Muscle layer of duodenum (tissue), 2 donors: Measurements from ENCODE around the gene BRMS1L.

Experiments used
- H3K27ac ChIP-seq: one replicate; pipeline ENCODE4 v1.7.0; 2013; ENCODE audit warnings: mild to moderate bottlenecking, low read length
- H3K27me3 ChIP-seq: one replicate; pipeline ENCODE4 v1.7.0; 2013; ENCODE audit warnings: low read depth, mild to moderate bottlenecking, control low read depth, low read length
- H3K36me3 ChIP-seq, 2 donors: one replicate each; pipeline ENCODE4 v1.7.0; 2013; ENCODE audit warnings: low read length in 2 of 2, control low read depth in 1 of 2, mild to moderate bottlenecking in 1 of 2; ENCODE audit not compliant: insufficient read depth in 2 of 2, control insufficient read depth in 1 of 2
- H3K4me1 ChIP-seq, 2 donors: one replicate each; pipeline ENCODE4 v1.7.0; 2013; ENCODE audit warnings: low read length in 2 of 2, mild to moderate bottlenecking in 2 of 2, control low read depth in 1 of 2, moderate library complexity in 1 of 2; ENCODE audit not compliant: insufficient read depth in 2 of 2, control insufficient read depth in 1 of 2
- H3K4me3 ChIP-seq, 2 donors: one replicate each; pipeline ENCODE4 v1.7.0; 2013; ENCODE audit warnings: low read length in 2 of 2, low read depth in 1 of 2, mild to moderate bottlenecking in 1 of 2
- H3K9me3 ChIP-seq, 2 donors: one replicate each; pipeline ENCODE4 v1.7.0; 2013; ENCODE audit warnings: low read length in 2 of 2, control low read depth in 1 of 2, mild to moderate bottlenecking in 1 of 2; ENCODE audit not compliant: control insufficient read depth in 1 of 2
- donor health status: healthy.

BRMS1L gene

GRCh38 chr14:35851823-35852222 lies 25.7 kb downstream of the BRMS1L start:
- Histone ChIP-seq H3K36me3 (no peaks in the 10 kb centered on the region), H3K27me3 (no peaks in the 10 kb centered on the region), H3K27ac (no peak overlapping the region), H3K9me3 (peaks cover 3 to 5% of the 10 kb centered on the region in 2 donors), H3K4me1 (no peaks in the 10 kb centered on the region), H3K4me3 (no peak overlapping the region)

GRCh38 chr14:35853225-35853624 lies 27.1 kb downstream of the BRMS1L start:
- no peaks in the 10 kb centered on the region for H3K4me1 ChIP-seq
- H3K4me3 ChIP-seq: no peak overlapping the region
- peaks cover 3 to 5% of the 10 kb centered on the region in 2 donors for H3K9me3 ChIP-seq
- H3K27ac ChIP-seq: no peak overlapping the region
- peaks cover 0 to 2% of the 10 kb centered on the region in 2 donors for H3K36me3 ChIP-seq
- no peaks in the 10 kb centered on the region for H3K27me3 ChIP-seq

- Histone ChIP-seq H3K4me1 (no peaks in the 10 kb centered on the region), H3K4me3 (no peak overlapping the region), H3K9me3 (peaks cover 3 to 5% of the 10 kb centered on the region in 2 donors), H3K36me3 (peaks cover 0 to 8% of the 10 kb centered on the region in 2 donors), H3K27ac (no peak overlapping the region), H3K27me3 (no peaks in the 10 kb centered on the region)
Observed at GRCh38 chr14:35854696-35855270, 28.6 kb downstream of the BRMS1L start.

- no peaks in the 10 kb centered on the region for H3K27me3 ChIP-seq
- H3K36me3 ChIP-seq: peaks cover 0 to 8% of the 10 kb centered on the region in 2 donors
- H3K4me3 ChIP-seq: no peak overlapping the region
- H3K9me3 ChIP-seq: peaks cover 3 to 5% of the 10 kb centered on the region in 2 donors
- H3K27ac ChIP-seq: no peak overlapping the region
- H3K4me1 ChIP-seq: no peaks in the 10 kb centered on the region
Observed at GRCh38 chr14:35855876-35856481, 29.8 kb downstream of the BRMS1L start.

GRCh38 chr14:35858521-35859209 lies 32.5 kb downstream of the BRMS1L start:
- Histone ChIP-seq H3K4me1 (no peaks in the 10 kb centered on the region), H3K4me3 (no peak overlapping the region), H3K27ac (no peak overlapping the region), H3K27me3 (no peaks in the 10 kb centered on the region), H3K9me3 (no peaks in the 10 kb centered on the region), H3K36me3 (peaks cover 12 to 18% of the 10 kb centered on the region in 2 donors)

- H3K36me3 ChIP-seq: peaks cover 13 to 28% of the 10 kb centered on the region in 2 donors
- no peaks in the 10 kb centered on the region for H3K27me3 ChIP-seq
- no peak overlapping the region for H3K27ac ChIP-seq
Observed at GRCh38 chr14:35861204-35861868, 35.2 kb downstream of the BRMS1L start.

GRCh38 chr14:35865611-35866324 lies 39.6 kb downstream of the BRMS1L start:
- no peaks in the 10 kb centered on the region for H3K9me3 ChIP-seq
- no peaks in the 10 kb centered on the region for H3K4me1 ChIP-seq
- no peaks in the 10 kb centered on the region for H3K27me3 ChIP-seq
- H3K27ac ChIP-seq: no peak overlapping the region
- H3K4me3 ChIP-seq: no peak overlapping the region
- H3K36me3 ChIP-seq: peaks cover 13 to 20% of the 10 kb centered on the region in 2 donors

More at GRCh38 chr14:35861204-35861868, 35.2 kb downstream of the BRMS1L start:
- no peaks in the 10 kb centered on the region for H3K4me1 ChIP-seq
- H3K4me3 ChIP-seq: no peak overlapping the region
- no peaks in the 10 kb centered on the region for H3K9me3 ChIP-seq

GRCh38 chr14:35866595-35867279 lies 40.6 kb downstream of the BRMS1L start:
- Histone ChIP-seq H3K36me3 (peaks cover 13 to 20% of the 10 kb centered on the region in 2 donors), H3K9me3 (no peaks in the 10 kb centered on the region), H3K27ac (no peak overlapping the region), H3K4me1 (no peaks in the 10 kb centered on the region), H3K27me3 (no peaks in the 10 kb centered on the region), H3K4me3 (no peak overlapping the region)

GRCh38 chr14:35867280-35867629 lies 41.1 kb downstream of the BRMS1L start:
- Histone ChIP-seq H3K9me3 (no peaks in the 10 kb centered on the region), H3K36me3 (peaks cover 13 to 20% of the 10 kb centered on the region in 2 donors), H3K27ac (no peak overlapping the region), H3K4me3 (no peak overlapping the region), H3K27me3 (no peaks in the 10 kb centered on the region), H3K4me1 (no peaks in the 10 kb centered on the region)

GRCh38 chr14:35875296-35875695 lies 49.2 kb downstream of the BRMS1L start:
- H3K27me3 ChIP-seq: no peaks in the 10 kb centered on the region
- no peak overlapping the region for H3K27ac ChIP-seq
- no peak overlapping the region for H3K4me3 ChIP-seq
- no peaks in the 10 kb centered on the region for H3K36me3 ChIP-seq
- peaks cover 8 to 14% of the 10 kb centered on the region in 2 donors for H3K4me1 ChIP-seq
- no peaks in the 10 kb centered on the region for H3K9me3 ChIP-seq
